ENCODE data around the gene GALNT14.

Gene GALNT14

GRCh38 chr2:30894498-30895119 lies 243.6 kb downstream of the GALNT14 start:
- DNase-seq (ENCODE audit: low read depth in 2 of 2): no peak

GRCh38 chr2:30888852-30889409 lies 249.3 kb downstream of the GALNT14 start:
- DNase-seq (ENCODE audit: low read depth in 2 of 2): no peak

- no peak for DNase-seq (ENCODE audit: low read depth in 2 of 2)
Observed at GRCh38 chr2:30886080-30886479, 252.2 kb downstream of the GALNT14 start.

- no peak for DNase-seq (ENCODE audit: low read depth in 2 of 2)
Observed at GRCh38 chr2:30883822-30884221, 254.4 kb downstream of the GALNT14 start.

GRCh38 chr2:30883184-30883583 lies 255.1 kb downstream of the GALNT14 start:
- DNase-seq (ENCODE audit: low read depth in 2 of 2): no peak

GRCh38 chr2:30880516-30880915 lies 257.7 kb downstream of the GALNT14 start:
- DNase-seq (ENCODE audit: low read depth in 2 of 2): no peak

GRCh38 chr2:30877833-30878232 lies 260.4 kb downstream of the GALNT14 start:
- no peak for DNase-seq (ENCODE audit: low read depth in 2 of 2)

- no peak for DNase-seq (ENCODE audit: low read depth in 2 of 2)
Observed at GRCh38 chr2:30872797-30873196, 265.4 kb downstream of the GALNT14 start.

- DNase-seq (ENCODE audit: low read depth in 2 of 2): no peak
Observed at GRCh38 chr2:30871980-30872789, 266.1 kb downstream of the GALNT14 start.

GRCh38 chr2:30871440-30871839 lies 266.8 kb downstream of the GALNT14 start:
- no peak for DNase-seq (ENCODE audit: low read depth in 2 of 2)

GRCh38 chr2:30869988-30870387 lies 268.3 kb downstream of the GALNT14 start:
- no peak for DNase-seq (ENCODE audit: low read depth in 2 of 2)

GRCh38 chr2:30867385-30867784 lies 270.9 kb downstream of the GALNT14 start:
- DNase-seq (ENCODE audit: low read depth in 2 of 2): no peak

GRCh38 chr2:30866974-30867373 lies 271.3 kb downstream of the GALNT14 start:
- DNase-seq (ENCODE audit: low read depth in 2 of 2): no peak

GRCh38 chr2:30865892-30866681 lies 272.2 kb downstream of the GALNT14 start:
- no peak for DNase-seq (ENCODE audit: low read depth in 2 of 2)

- no peak for DNase-seq (ENCODE audit: low read depth in 2 of 2)
Observed at GRCh38 chr2:30865243-30865642, 273.0 kb downstream of the GALNT14 start.

GRCh38 chr2:30862054-30862651 lies 276.1 kb downstream of the GALNT14 start:
- peak in 1 of 2 experiments; percentile 30 for DNase-seq (ENCODE audit: low read depth in 2 of 2)

- DNase-seq (ENCODE audit: low read depth in 2 of 2): no peak
Observed at GRCh38 chr2:30860726-30861125, 277.5 kb downstream of the GALNT14 start.

Data from stimulated activated CD4-positive, alpha-beta T cell treated with anti-CD3 and anti-CD28 coated beads, Interleukin-12 subunit alpha, Interleukin-12 subunit beta, amount 100 ng/mL, for 24 hours (primary cell).